ENCODE data around the gene XPO5.
"Not testable (repeated sequence)": the region's sequence is repeated elsewhere in the genome, so short reads cannot be mapped to it uniquely, and the experiment has no call there.

DNA sequence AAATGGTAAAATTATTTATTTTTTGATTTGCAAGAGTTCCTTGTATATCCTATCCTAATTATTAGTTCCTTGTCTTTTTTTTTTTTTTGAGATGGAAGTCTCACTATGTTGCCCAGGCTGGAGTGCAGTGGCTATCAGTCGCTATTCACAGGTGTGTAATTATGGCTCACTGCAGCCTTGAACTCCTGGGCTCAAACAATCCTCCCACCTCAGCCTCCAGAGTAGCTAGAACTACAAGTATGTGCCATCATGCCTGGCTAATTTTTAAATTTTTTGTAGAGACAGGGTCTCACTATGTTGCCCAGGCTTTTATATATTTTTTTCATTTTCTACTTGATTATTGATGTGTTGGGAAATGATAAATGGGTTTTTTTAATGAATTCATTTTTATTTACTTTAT, 13.7 kb upstream of the XPO5 start:
- TF ChIP-seq, protein P1, sequence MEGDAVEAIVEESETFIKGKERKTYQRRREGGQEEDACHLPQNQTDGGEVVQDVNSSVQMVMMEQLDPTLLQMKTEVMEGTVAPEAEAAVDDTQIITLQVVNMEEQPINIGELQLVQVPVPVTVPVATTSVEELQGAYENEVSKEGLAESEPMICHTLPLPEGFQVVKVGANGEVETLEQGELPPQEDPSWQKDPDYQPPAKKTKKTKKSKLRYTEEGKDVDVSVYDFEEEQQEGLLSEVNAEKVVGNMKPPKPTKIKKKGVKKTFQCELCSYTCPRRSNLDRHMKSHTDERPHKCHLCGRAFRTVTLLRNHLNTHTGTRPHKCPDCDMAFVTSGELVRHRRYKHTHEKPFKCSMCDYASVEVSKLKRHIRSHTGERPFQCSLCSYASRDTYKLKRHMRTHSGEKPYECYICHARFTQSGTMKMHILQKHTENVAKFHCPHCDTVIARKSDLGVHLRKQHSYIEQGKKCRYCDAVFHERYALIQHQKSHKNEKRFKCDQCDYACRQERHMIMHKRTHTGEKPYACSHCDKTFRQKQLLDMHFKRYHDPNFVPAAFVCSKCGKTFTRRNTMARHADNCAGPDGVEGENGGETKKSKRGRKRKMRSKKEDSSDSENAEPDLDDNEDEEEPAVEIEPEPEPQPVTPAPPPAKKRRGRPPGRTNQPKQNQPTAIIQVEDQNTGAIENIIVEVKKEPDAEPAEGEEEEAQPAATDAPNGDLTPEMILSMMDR (IDR thresholded peaks at IDR 0.05) = not testable (repeated sequence)
- not testable (repeated sequence) for TF ChIP-seq POLR2A (IDR thresholded peaks at IDR 0.05)
